ENCODE data around the gene SLC6A2. TPM values are rescaled to one million over a fixed set of nuclear protein-coding genes. Genes with fewer than 3 reads are reported as not detected.

The SLC6A2 gene
- total and polyA plus RNA-seq, 7 donors: 0.10 to 0.14 TPM; not detected in 5

DNA sequence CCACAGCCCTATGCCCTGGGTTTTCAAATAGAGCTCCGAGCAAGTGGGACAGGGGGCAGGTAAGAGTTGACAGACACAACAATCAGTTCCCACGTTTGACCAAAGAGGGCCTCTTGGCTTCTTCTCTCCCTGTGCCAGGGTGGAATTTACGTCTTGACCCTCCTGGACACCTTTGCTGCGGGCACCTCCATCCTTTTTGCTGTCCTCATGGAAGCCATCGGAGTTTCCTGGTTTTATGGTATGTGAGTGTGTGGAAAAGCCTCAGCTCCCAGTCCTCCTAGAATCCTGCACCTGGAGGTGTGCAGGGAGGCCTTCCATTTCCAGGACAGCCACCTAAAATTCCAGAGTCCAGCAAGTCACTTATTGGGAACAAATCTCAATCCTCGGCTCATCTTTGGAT, 42.5 kb downstream of the SLC6A2 start:
- H3K4me3 ChIP-seq: no peak overlapping the region
- H3K9me3 ChIP-seq: no peaks in the 10 kb centered on the region
- H3K27me3 ChIP-seq: peaks cover 0 to 2% (median 0%) of the 10 kb centered on the region in 3 donors
- no peak for DNase-seq
- TF ChIP-seq, protein P1, sequence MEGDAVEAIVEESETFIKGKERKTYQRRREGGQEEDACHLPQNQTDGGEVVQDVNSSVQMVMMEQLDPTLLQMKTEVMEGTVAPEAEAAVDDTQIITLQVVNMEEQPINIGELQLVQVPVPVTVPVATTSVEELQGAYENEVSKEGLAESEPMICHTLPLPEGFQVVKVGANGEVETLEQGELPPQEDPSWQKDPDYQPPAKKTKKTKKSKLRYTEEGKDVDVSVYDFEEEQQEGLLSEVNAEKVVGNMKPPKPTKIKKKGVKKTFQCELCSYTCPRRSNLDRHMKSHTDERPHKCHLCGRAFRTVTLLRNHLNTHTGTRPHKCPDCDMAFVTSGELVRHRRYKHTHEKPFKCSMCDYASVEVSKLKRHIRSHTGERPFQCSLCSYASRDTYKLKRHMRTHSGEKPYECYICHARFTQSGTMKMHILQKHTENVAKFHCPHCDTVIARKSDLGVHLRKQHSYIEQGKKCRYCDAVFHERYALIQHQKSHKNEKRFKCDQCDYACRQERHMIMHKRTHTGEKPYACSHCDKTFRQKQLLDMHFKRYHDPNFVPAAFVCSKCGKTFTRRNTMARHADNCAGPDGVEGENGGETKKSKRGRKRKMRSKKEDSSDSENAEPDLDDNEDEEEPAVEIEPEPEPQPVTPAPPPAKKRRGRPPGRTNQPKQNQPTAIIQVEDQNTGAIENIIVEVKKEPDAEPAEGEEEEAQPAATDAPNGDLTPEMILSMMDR (IDR thresholded peaks at IDR 0.05): no peak
- TF ChIP-seq EP300 (IDR thresholded peaks at IDR 0.05): no peak
- TF ChIP-seq POLR2A (IDR thresholded peaks at IDR 0.05): no peak
- no peak for TF ChIP-seq POLR2AphosphoS5 (IDR thresholded peaks at IDR 0.05)
- H3K4me1 ChIP-seq: no peaks in the 10 kb centered on the region
- H3K27ac ChIP-seq: no peak overlapping the region
- intact Hi-C loops (cut with DNase I): no loop called here
- no peaks in the 10 kb centered on the region for H3K36me3 ChIP-seq
- WGBS, 2 donors: 73 to 82% methylated on average over 6 of the region's 6 CpGs

- Histone ChIP-seq H3K4me3 (no peak overlapping the region), H3K27ac (no peak overlapping the region), H3K4me1 (no peaks in the 10 kb centered on the region), H3K36me3 (no peaks in the 10 kb centered on the region), H3K27me3 (peaks cover 0 to 4% (median 2%) of the 10 kb centered on the region in 3 donors), H3K9me3 (no peaks in the 10 kb centered on the region)
- no peak for DNase-seq
- intact Hi-C loops (cut with DNase I): no loop called here
- TF ChIP-seq POLR2A (IDR thresholded peaks at IDR 0.05) (no peak), POLR2AphosphoS5 (IDR thresholded peaks at IDR 0.05) (no peak), EP300 (IDR thresholded peaks at IDR 0.05) (no peak)
- TF ChIP-seq, protein P1 (IDR thresholded peaks at IDR 0.05): no peak
These were observed 43.2 kb downstream of the SLC6A2 start for GRCh38 chr16:55698946-55699345.

- H3K27ac ChIP-seq: no peak overlapping the region
- H3K9me3 ChIP-seq: no peaks in the 10 kb centered on the region
- 76 to 84% methylated on average over 3 of the region's 3 CpGs for WGBS, 2 donors
- no peak for DNase-seq
- H3K4me1 ChIP-seq: no peaks in the 10 kb centered on the region
- TF ChIP-seq, protein P1 (IDR thresholded peaks at IDR 0.05): no peak
- TF ChIP-seq POLR2AphosphoS5 (IDR thresholded peaks at IDR 0.05): no peak
- no peak for TF ChIP-seq POLR2A (IDR thresholded peaks at IDR 0.05)
- TF ChIP-seq EP300 (IDR thresholded peaks at IDR 0.05): no peak
- H3K36me3 ChIP-seq: no peaks in the 10 kb centered on the region
- H3K4me3 ChIP-seq: no peak overlapping the region
- H3K27me3 ChIP-seq: peaks cover 0 to 5% (median 2%) of the 10 kb centered on the region in 3 donors
- intact Hi-C loops (cut with DNase I): loop anchor here (10.0 kb wide), 1 partner anchor 205 kb away; no protein-coding TSS in a partner anchor
These were observed 43.8 kb downstream of the SLC6A2 start for GRCh38 chr16:55699616-55700015.

DNA sequence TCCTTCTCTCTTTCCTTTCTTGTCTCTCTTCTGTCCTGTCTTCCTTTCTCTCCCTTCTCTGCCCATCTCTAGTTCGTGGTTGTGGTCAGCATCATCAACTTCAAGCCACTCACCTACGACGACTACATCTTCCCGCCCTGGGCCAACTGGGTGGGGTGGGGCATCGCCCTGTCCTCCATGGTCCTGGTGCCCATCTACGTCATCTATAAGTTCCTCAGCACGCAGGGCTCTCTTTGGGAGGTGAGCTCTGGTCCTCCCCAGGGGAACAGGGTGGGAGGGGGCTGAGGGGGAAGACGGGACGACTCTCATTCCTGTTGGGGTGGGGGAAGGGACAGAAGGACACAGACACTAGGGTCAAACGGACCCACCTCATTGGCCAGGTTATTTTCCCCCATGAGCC, 44.3 kb downstream of the SLC6A2 start:
- H3K9me3 ChIP-seq: no peaks in the 10 kb centered on the region
- no peak overlapping the region for H3K4me3 ChIP-seq
- H3K36me3 ChIP-seq: no peaks in the 10 kb centered on the region
- TF ChIP-seq, protein P1 (IDR thresholded peaks at IDR 0.05): no peak
- TF ChIP-seq POLR2A (IDR thresholded peaks at IDR 0.05): no peak
- TF ChIP-seq EP300 (IDR thresholded peaks at IDR 0.05): no peak
- no peak for TF ChIP-seq POLR2AphosphoS5 (IDR thresholded peaks at IDR 0.05)
- H3K4me1 ChIP-seq: no peaks in the 10 kb centered on the region
- 69 to 84% methylated on average over 10 of the region's 10 CpGs for WGBS, 2 donors
- peaks cover 0 to 5% (median 2%) of the 10 kb centered on the region in 3 donors for H3K27me3 ChIP-seq
- no peak overlapping the region for H3K27ac ChIP-seq
- intact Hi-C loops (cut with DNase I): loop anchor here (10.0 kb wide), 1 partner anchor 205 kb away; no protein-coding TSS in a partner anchor
- no peak for DNase-seq

- Histone ChIP-seq H3K4me3 (no peak overlapping the region), H3K27me3 (peaks cover 0 to 5% (median 2%) of the 10 kb centered on the region in 3 donors), H3K27ac (no peak overlapping the region), H3K4me1 (no peaks in the 10 kb centered on the region), H3K9me3 (no peaks in the 10 kb centered on the region), H3K36me3 (no peaks in the 10 kb centered on the region)
- 90 to 91% methylated on average over 3 of the region's 3 CpGs for WGBS, 2 donors
- TF ChIP-seq, protein P1 (IDR thresholded peaks at IDR 0.05): no peak
- TF ChIP-seq POLR2A (IDR thresholded peaks at IDR 0.05) (no peak), EP300 (IDR thresholded peaks at IDR 0.05) (no peak), POLR2AphosphoS5 (IDR thresholded peaks at IDR 0.05) (no peak)
- DNase-seq: no peak
- intact Hi-C loops (cut with DNase I): loop anchor here (10.0 kb wide), 1 partner anchor 206 kb away; no protein-coding TSS in a partner anchor
These were observed 45.2 kb downstream of the SLC6A2 start for GRCh38 chr16:55700961-55701360.
